Stimulated activated CD4-positive, alpha-beta T cell treated with anti-CD3 and anti-CD28 coated beads, Interleukin-1b, Interleukin-23, amount 100 ng/mL, for 24 hours (primary cell): ENCODE results near the gene GPATCH8.
A peak's percentile ranks its signal among the peaks of the same experiment; 100 is the strongest.

Experiments
- DNase-seq, 4 experiments: peaks; one replicate each; pipeline ENCODE4 v3.0.0-alpha.2; 2020; ENCODE audit warnings: low read depth in 4 of 4, low spot score in 1 of 4

GPATCH8 gene

GRCh38 chr17:44359006-44359405 is 144.2 kb downstream of the GPATCH8 start:
- DNase-seq = no peak

DNA sequence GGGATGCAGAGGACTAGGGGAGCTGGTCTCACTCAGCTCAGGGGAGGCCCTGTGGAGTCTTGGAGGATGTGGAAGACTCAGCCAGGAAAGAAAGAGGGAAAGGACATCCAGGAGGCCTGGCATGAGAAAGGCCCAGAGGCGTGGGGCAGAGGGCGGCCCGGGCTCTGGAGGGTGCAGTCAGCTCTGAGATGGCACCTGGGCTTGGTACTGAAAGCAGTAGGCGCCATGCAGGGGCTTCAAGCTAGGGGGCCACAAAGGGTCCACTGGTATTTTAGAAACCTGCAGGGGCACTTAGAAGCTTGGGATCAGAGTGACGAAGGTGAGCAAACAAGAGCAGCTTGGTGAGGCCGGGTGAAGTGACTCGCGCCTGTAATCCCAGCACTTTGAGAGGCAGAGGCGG is 145.1 kb downstream of the GPATCH8 start:
- DNase-seq = no peak

GRCh38 chr17:44356241-44356640 is 147.0 kb downstream of the GPATCH8 start:
- no peak for DNase-seq

DNA sequence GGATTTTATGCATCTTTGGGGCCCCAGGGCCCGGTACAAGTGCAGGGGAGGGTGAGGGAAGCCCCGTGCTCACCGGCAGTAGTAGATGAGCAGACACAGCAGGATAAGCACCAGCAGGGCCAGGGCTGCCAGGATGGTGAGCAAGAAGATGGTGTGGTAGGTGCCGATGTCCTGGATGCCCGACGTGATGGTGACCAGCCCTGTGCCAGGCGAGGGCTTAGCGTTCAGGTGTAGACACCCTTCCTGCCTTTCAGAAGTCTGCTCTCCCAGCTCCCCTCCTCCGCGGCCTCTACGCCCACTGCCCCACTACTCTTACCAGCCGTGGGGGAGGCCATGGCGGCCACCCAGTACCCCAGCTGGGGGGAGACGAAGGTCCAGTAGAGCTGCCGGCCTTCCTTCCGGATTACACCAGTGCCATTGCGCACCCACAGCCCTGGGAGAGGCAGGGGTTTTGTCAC is 147.5 kb downstream of the GPATCH8 start:
- no peak for DNase-seq

DNA sequence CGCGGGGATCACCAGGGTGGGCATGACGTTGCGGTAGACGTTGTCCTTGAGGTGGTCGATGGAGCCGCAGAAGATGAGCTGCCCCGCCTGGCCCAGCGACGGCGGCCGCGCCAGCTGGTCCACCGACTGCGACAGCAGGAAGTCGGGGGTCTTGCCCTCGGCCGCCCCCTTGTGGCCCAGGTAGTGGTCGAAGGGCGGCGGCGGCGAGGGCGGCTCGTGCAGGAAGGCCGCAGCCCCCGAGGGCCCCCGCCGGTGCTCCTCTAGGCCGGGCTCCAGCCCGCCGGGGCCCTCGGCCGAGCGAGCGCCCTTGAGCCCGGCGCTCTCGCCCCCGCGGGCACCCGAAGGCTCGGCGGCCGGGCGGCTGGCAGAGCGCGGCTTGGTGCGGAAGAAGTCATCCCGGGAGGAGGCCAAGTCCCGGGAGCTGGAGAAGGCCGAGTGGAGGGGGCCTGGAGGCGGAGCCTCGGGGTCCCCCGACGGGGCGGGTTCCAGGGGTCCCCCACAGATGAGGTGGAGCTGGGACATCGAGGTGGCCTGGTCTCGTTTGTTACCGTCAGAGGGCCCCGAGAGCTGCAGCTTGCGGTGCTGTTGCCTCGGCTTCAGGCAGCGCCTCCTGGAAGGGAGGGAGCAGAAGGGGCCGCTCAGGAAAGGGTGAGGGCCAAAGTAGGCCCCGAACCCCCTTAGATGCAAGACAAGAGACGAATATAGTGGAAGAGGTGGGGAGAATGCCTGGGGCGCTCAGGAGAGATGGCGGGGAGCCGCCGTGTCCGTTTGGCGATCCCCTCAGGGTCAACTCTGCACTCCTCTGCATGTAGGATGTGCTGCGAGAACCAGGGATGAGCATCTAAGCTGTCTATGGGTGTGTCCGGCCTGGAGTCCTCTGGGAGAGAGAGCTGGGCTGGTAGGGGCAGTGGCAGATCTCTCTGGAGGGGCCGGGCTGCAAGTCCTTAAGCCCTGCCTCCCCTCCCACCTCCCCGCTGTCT is 148.3 kb downstream of the GPATCH8 start:
- DNase-seq = peak in 1 of 4 experiments; percentile 45

DNA sequence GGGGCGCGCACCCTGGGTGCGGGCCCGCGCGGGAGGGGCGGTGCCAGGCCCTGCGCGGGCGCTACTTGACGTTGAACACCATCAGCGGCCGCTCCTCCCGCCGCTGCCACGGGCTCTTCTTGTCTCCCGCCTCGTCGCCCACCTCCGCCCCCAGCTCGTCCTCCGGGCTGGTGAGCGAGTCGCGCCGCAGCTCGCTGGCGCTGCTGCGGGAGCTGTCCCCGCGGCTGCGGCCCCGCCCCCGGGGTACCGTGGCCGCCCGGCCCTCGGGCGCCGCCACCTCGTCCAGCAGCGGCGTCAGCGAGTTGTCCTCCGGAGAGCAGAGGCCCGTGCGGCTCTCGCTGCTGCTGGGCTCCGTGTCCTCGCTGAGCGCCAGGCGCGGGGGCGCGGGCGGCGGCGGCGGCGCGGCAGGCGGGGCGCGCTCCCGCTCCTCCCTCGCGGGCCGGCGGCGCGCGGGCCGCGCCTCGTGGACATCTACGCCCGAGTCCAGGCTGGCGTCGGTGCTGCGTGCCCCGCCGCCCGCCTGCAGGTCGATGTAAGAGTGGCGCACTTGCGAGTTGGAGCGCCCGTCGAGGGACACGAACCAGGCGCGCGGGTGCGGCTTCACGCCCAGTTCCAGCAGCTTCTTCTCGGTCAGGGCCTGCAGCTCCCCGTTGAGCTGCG is 149.4 kb downstream of the GPATCH8 start:
- no peak for DNase-seq

DNA sequence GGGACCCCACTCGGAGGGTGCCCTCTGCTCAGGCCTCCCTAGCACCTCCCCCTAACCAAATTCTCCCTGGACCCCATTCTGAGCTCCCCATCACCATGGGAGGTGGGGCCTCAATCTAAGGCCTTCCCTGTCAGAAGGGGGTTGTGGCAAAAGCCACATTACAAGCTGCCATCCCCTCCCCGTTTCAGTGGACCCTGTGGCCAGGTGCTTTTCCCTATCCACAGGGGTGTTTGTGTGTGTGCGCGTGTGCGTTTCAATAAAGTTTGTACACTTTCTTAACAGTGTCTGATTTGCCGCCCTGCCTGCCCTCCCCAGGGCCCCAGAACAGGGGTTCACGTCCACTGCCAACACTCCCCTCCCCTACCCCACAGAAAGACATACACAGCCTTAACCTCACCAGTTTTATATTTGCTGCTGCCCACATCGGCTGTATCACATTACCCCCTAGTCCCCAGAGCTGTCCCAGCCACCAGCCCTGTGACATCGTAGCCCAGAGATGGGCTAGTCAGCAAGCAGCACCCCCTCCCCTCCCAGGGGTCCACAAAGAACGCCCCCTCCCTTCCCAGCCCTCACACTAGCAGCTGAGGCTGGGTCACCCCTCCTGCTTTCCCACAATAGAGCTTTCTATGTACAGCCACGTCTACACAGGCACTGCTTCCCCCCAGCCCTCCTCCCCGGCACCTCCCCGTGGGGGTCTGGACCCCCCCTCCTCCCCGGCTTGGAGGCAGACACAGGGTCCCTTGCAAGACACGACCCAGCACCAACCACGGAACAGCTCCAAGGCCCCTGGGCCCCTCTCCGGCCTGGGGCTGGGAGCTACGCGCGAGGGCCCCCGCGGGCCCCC is 150.2 kb downstream of the GPATCH8 start:
- no peak for DNase-seq

- no peak for DNase-seq
Measured at GRCh38 chr17:44351961-44352827, 151.0 kb downstream of the GPATCH8 start.

DNA sequence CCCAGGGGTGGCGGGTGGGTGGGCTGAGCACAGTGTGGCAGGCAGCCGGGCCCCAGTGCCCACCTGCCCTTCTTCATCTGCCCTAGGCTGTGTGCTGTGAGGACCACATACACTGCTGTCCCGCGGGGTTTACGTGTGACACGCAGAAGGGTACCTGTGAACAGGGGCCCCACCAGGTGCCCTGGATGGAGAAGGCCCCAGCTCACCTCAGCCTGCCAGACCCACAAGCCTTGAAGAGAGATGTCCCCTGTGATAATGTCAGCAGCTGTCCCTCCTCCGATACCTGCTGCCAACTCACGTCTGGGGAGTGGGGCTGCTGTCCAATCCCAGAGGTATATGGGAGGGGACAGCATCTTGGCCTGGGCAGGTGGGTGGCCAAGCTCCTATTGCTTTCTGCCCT is 151.7 kb downstream of the GPATCH8 start:
- DNase-seq = no peak

- peak; percentile 54 to 68 (median 60) for DNase-seq
Measured at GRCh38 chr17:44350733-44351226, 152.4 kb downstream of the GPATCH8 start.

- no peak for DNase-seq
Measured at GRCh38 chr17:44349553-44350070, 153.6 kb downstream of the GPATCH8 start.

- DNase-seq = no peak
Measured at GRCh38 chr17:44348988-44349364, 154.2 kb downstream of the GPATCH8 start.

GRCh38 chr17:44348234-44348987 is 154.8 kb downstream of the GPATCH8 start:
- no peak for DNase-seq
